Bronchial epithelial cell (primary cell): ENCODE results near the gene RMC1. TPM values are rescaled to one million over a fixed set of nuclear protein-coding genes. Genes with fewer than 3 reads are reported as not detected.
"Not testable (repeated sequence)": the region's sequence is repeated elsewhere in the genome, so short reads cannot be mapped to it uniquely, and the experiment has no call there.

Source experiments
- DNase-seq: peaks from one replicate; pipeline ENCODE4 v3.0.0-alpha.2; 2010; ENCODE audit warnings: low read depth
- FAIRE-seq: peaks from 2 replicates; lab custom pipeline; 2011; peaks lifted over from hg19 to GRCh38; lab: Jason Lieb, UNC
- H3K27me3 ChIP-seq: 2 replicates; pipeline ENCODE4 v1.5.1; 2011; ENCODE audit warnings: low read length; ENCODE audit not compliant: control insufficient read depth, insufficient read depth
- H3K36me3 ChIP-seq: 2 replicates; pipeline ENCODE4 v1.5.1; 2011; ENCODE audit warnings: low read length; ENCODE audit not compliant: control insufficient read depth, insufficient read depth
- H3K4me3 ChIP-seq: 2 replicates; pipeline ENCODE4 v1.5.1; 2011; ENCODE audit warnings: mild to moderate bottlenecking, low read depth, low read length, control low read depth
- CTCF ChIP-seq: IDR thresholded peaks from 2 replicates; pipeline ENCODE4 v1.5.1; 2011; ENCODE audit warnings: mild to moderate bottlenecking, moderate library complexity, low read length, control low read depth, inconsistent platforms; ENCODE audit not compliant: insufficient read depth, severe bottlenecking
- total RNA-seq: library from RNA; depleted of rRNA; stranded (reverse); fragments of >200 nt; gene quantifications from 2 replicates; pipeline ENCODE4 v1.2.1, GENCODE V29; 2014

The RMC1 gene
- total RNA-seq, 1 donor from 2014 or later = 27.4 TPM

GRCh38 chr18:23573626-23574431, 70.5 kb downstream of the RMC1 start:
- Histone ChIP-seq H3K36me3 (peaks cover 21% of the 10 kb centered on the region), H3K27me3 (no peaks in the 10 kb centered on the region), H3K4me3 (no peak overlapping the region)
- no peak for FAIRE-seq
- DNase-seq = peak; percentile 80
- TF ChIP-seq CTCF = no peak

GRCh38 chr18:23574611-23575308, 71.4 kb downstream of the RMC1 start:
- TF ChIP-seq CTCF = no peak
- DNase-seq (no peak), FAIRE-seq (no peak)
- Histone ChIP-seq H3K27me3 (no peaks in the 10 kb centered on the region), H3K36me3 (peaks cover 19% of the 10 kb centered on the region), H3K4me3 (no peak overlapping the region)

GRCh38 chr18:23575309-23575651, 72.0 kb downstream of the RMC1 start:
- Histone ChIP-seq H3K4me3 (no peak overlapping the region), H3K36me3 (peaks cover 18% of the 10 kb centered on the region), H3K27me3 (no peaks in the 10 kb centered on the region)
- FAIRE-seq (no peak), DNase-seq (no peak)
- TF ChIP-seq CTCF = no peak

GRCh38 chr18:23577521-23577920, 74.2 kb downstream of the RMC1 start:
- H3K27me3 ChIP-seq, H3K4me3 ChIP-seq, DNase-seq, FAIRE-seq: not testable (repeated sequence)
- H3K36me3 ChIP-seq = peaks cover 11% of the 10 kb centered on the region

- DNase-seq (no peak), FAIRE-seq (no peak)
- peaks cover 8% of the 10 kb centered on the region for H3K36me3 ChIP-seq
- TF ChIP-seq CTCF = no peak
- no peak overlapping the region for H3K4me3 ChIP-seq
- H3K27me3 ChIP-seq = no peaks in the 10 kb centered on the region
Measured at GRCh38 chr18:23578067-23578701, 74.9 kb downstream of the RMC1 start.
